Activated CD4-positive, alpha-beta T cell treated with anti-CD3 and anti-CD28 coated beads, Interleukin-2, amount 50 U/mL, for 24 hours (primary cell): ENCODE data around the gene GPR3.
"Not testable (repeated sequence)": the region's sequence is repeated elsewhere in the genome, so short reads cannot be mapped to it uniquely, and the experiment has no call there.

Experiments
- DNase-seq, 2 donors: peaks; one replicate each; pipeline ENCODE4 v3.0.0-alpha.2; 2020; ENCODE audit warnings: low read depth in 1 of 2, low spot score in 1 of 2

Gene GPR3

DNA sequence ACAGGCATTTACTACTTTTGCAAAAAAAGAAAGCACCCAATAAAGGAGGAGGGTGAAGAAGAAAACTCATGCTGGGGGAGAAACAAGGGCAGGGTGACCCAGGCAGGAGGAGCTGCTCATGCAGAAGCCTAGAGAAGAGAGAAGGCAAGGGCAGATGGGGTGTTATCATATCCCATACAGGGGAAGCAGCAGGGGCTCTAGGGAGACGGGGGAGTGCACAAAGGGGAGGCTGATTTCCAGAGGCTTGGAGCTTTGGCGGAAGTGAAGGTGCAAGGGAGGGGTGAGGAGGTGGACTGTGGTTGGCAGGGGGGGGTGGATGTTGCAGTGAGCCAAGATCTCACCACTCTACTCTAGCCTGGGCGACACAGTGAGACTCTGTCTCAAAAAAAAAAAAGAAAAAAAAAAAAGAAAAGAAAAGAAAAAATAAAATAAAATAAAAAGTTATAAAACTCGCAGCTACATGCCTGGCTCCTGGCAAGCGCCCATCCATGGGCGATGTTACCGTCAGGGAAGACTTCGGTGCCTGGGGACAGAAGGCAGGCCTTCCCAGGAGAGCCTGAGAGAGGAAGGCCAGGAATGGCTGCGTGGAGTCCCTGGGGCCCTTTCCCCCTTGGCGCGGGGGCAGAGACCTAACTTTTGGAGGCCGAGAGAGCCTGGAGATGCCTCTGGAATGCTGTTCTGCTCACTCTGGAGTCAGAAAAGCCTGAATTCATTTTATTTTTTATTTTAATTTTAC, 14.5 kb upstream of the GPR3 start:
- no peak for DNase-seq

GRCh38 chr1:27379564-27380122, 12.8 kb upstream of the GPR3 start:
- no peak for DNase-seq

DNA sequence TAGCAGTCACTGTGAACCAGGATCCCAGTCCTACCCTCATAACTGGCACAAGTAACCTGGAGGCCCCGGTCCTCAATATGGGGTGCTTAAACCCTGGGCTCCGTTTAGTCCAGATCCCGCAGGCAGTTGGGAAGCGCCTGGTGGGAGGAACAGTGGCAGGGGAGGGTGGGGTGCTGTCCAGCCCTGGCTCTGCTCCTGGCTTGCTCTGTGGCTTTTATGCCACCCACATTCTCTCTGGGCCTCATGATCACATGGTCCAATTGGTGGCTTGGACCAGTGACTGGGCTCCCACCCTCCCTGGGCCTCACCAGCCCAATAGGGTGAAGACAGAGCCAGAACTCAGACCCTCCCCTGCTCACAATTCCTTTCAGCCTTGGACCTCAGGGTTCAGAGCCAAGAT, 12.2 kb upstream of the GPR3 start:
- DNase-seq = no peak

GRCh38 chr1:27380766-27381733, 11.4 kb upstream of the GPR3 start:
- no peak for DNase-seq

GRCh38 chr1:27381969-27382762, 10.3 kb upstream of the GPR3 start:
- DNase-seq = no peak

DNA sequence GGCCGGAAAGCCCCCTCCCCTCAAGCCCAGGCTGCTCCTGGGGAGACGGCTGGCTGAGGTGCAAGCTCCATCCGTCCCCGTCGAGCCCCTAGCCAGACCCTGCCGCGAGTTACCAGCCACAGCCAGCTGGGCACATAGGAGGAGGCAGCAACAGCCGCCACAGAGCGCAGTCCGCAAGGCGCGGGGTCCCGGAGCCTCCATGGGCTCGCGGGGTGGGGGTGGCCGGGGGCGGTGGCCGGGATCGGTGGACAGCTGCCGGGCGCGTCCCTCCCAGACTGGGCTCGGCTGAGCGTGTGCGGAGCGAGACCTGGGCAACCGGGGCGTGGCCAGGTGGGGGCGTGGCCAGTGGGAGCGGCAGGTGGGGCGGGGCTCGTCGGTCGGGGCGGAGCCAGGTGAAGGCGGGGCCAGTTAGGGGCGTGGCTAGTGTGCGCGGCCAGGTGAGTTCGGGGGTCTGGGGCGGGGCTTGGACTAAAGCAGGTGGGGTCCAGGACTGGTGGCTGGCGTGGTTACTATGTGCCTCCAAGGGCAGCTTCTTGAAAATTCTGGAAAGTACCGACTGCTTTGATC, 9.3 kb upstream of the GPR3 start, which contains the start of gene CD164L2:
Gene CD164L2 (minus strand): TSS at position 295 of the 567 bp plus-strand sequence. CDS start 94 bp downstream, at position 201.
- DNase-seq = no peak

- no peak for DNase-seq
Observed at GRCh38 chr1:27383661-27384060, 8.8 kb upstream of the GPR3 start.

DNA sequence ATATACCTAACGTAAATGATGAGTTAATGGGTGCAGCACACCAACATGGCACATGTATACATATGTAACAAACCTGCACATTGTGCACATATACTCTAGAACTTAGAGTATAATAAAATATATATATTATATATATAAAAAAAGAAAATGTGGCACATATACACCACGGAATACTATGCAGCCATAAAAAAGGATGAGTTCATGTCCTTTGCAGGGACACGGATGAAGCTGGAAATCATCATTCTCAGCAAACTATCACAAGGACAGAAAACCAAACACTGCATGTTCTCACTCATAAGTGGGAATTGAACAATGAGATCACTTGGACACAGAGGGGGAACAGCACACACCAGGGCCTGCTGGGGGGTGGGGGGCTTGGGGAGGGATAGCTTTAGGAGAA, 7.6 kb upstream of the GPR3 start:
- not testable (repeated sequence) for DNase-seq

- peak; percentile 60 to 70 for DNase-seq
Observed at GRCh38 chr1:27388337-27389005, 4.0 kb upstream of the GPR3 start.

- no peak for DNase-seq
Observed at GRCh38 chr1:27391511-27392095, 819 bp upstream of the GPR3 start.

DNA sequence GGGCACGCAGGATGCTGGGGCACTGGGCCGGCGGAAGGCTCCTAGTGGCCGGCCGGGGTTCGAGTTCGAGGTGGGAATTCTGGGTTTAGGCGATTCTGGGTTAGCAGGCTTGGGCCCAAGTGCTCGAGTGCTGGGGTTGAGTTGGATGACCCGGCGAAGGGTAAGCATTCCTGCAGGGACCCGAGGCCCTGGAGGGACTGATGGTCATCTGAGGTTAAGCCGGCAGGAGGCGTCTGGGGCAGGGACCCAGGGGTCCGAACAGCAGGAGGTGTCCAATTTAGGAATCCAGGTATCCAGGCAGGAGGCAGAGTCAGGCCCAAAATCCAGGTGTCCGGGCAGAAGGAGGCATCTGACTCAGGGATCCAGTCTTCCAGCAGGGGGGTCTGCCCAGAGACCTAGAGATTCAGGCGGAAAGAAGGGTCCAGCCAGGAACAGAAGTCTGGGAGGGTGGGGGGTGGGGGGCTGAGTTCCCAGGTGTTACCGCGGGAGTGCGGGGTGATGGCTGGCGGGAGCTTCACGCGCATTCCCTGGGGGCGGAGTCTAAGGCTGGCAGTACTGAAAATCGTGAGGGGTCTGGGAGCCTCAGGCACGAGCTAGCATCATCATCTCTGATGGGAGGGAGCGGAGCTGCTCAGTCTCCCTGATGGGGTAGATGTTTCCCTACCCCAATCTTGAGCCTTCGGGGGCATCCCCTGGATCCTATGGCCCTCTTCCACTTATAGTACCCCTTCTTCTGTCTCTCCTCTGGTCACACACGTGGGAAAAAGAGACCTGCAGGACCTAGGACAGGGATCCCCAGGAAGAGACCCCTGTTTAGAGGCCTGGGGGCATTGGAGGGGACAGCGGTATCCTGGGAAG, 585 bp downstream of the GPR3 start:
- DNase-seq = no peak

DNA sequence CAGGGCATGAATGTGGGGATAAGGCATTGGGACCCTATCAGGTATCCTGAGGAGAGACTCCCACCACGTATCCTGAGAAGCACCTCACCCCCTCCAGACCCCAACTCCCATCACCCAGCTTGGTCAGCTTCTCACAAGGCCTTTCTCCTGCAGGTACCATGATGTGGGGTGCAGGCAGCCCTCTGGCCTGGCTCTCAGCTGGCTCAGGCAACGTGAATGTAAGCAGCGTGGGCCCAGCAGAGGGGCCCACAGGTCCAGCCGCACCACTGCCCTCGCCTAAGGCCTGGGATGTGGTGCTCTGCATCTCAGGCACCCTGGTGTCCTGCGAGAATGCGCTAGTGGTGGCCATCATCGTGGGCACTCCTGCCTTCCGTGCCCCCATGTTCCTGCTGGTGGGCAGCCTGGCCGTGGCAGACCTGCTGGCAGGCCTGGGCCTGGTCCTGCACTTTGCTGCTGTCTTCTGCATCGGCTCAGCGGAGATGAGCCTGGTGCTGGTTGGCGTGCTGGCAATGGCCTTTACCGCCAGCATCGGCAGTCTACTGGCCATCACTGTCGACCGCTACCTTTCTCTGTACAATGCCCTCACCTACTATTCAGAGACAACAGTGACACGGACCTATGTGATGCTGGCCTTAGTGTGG, 1.3 kb downstream of the GPR3 start:
- no peak for DNase-seq

DNA sequence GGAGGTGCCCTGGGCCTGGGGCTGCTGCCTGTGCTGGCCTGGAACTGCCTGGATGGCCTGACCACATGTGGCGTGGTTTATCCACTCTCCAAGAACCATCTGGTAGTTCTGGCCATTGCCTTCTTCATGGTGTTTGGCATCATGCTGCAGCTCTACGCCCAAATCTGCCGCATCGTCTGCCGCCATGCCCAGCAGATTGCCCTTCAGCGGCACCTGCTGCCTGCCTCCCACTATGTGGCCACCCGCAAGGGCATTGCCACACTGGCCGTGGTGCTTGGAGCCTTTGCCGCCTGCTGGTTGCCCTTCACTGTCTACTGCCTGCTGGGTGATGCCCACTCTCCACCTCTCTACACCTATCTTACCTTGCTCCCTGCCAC, 1.8 kb downstream of the GPR3 start:
- DNase-seq = no peak

DNA sequence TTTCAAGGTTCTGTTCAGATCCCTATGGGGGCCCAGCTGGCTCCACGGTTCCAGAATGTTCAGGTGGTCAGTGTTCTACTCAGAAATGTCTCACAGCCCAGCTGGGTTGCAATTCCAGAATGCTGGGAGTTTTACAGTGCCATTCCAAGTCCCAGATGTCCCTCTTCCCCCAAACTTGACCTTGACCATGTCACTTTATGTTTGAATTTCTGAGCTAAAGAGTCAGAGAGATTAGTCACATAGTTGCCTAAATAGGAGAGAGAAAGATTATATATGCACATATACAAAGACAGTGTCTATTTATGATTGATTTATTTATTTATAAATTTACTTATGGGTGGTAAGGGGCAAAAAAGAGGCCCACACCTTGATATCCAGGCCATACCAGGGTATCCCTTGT, 2.5 kb downstream of the GPR3 start:
- DNase-seq = no peak

DNA sequence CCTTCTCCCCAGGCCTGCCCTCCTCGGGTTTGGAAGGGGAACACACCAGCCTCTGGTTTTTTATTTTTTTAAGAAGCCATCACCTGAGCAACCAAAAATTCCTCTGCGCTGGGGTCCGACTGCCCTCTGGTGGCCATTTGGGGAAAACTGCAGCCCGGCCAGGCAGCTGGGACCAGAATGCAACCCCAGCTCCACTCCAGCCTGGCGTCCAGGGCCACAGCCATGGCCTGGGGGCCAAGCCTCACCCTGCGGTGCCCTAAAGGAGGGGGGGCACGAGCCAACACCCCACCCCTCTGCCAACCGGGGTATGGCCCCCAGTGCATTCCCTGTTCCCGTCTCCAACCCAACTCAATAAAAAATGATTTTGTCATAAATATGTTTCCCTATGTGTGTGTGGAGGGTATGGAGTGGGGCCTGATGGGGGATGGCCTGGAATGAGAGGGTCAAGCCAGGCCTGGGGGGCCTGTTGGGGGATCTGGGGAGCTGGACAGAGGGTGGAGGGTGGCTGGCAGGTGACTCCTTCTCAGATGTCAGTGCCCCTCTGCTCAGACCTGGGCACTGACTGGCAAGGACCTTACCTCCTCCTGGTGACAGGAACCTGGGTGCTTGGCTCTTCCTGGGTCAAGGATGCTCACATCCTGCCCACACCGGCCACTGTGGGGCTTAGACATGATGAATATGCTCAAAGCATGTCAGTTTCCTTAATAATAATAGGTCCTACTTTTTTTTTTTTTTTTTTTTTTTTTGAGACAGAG, 3.2 kb downstream of the GPR3 start:
- peak; percentile 65 to 72 for DNase-seq

- DNase-seq = no peak
Observed at GRCh38 chr1:27397110-27397509, 4.7 kb downstream of the GPR3 start.

- no peak for DNase-seq
Observed at GRCh38 chr1:27397749-27398148, 5.3 kb downstream of the GPR3 start.
